GM10266 (cell line): Measurements from ENCODE around the gene ITCH.
"Not testable (repeated sequence)": the region's sequence is repeated elsewhere in the genome, so short reads cannot be mapped to it uniquely, and the experiment has no call there.

Source experiments
- DNase-seq: peaks from one replicate; pipeline ENCODE4 v3.0.0; 2012; ENCODE audit errors: extremely low spot score
- CTCF ChIP-seq: IDR thresholded peaks from 2 replicates; pipeline ENCODE4 v1.5.1; 2012; ENCODE audit warnings: mild to moderate bottlenecking, low read depth; ENCODE audit not compliant: control insufficient read depth, insufficient read depth; ENCODE audit errors: missing control alignments

Gene ITCH

GRCh38 chr20:34334654-34335407, 28.2 kb upstream of the ITCH start:
- DNase-seq, result no peak
- no peak for TF ChIP-seq CTCF

GRCh38 chr20:34337544-34337943, 25.5 kb upstream of the ITCH start:
- no peak for DNase-seq

GRCh38 chr20:34337982-34338726, 24.9 kb upstream of the ITCH start:
- TF ChIP-seq CTCF, result no peak
- no peak for DNase-seq

More at GRCh38 chr20:34337544-34337943, 25.5 kb upstream of the ITCH start:
- TF ChIP-seq CTCF, result no peak

- DNase-seq, result not testable (repeated sequence)
Measured at GRCh38 chr20:34340726-34341125, 22.3 kb upstream of the ITCH start.

GRCh38 chr20:34341199-34341598, 21.9 kb upstream of the ITCH start:
- not testable (repeated sequence) for DNase-seq

GRCh38 chr20:34343458-34344211, 19.4 kb upstream of the ITCH start:
- no peak for DNase-seq
- TF ChIP-seq CTCF, result no peak

GRCh38 chr20:34344238-34344637, 18.8 kb upstream of the ITCH start:
- no peak for DNase-seq
- TF ChIP-seq CTCF, result no peak

- no peak for DNase-seq
- TF ChIP-seq CTCF, result no peak
Measured at GRCh38 chr20:34345402-34345736, 17.7 kb upstream of the ITCH start.

- DNase-seq, result not testable (repeated sequence)
Measured at GRCh38 chr20:34345839-34346532, 17.1 kb upstream of the ITCH start.

GRCh38 chr20:34346533-34346865, 16.6 kb upstream of the ITCH start:
- not testable (repeated sequence) for DNase-seq
